Neural progenitor cell (in vitro differentiated cells): ENCODE measurements around the gene TCEANC2.

ENCODE experiments used
- EZH2 ChIP-seq: fragments of 200-600 bp; sonication (generic); IDR thresholded peaks from 2 replicates; pipeline ENCODE4 v1.6.1; 2017; ENCODE audit warnings: antibody characterized with exemption, mild to moderate bottlenecking, moderate library complexity
- EZH2phosphoT487 ChIP-seq: fragments of 200-600 bp; sonication (generic); IDR thresholded peaks from 2 replicates; pipeline ENCODE4 v1.6.1; 2017; ENCODE audit warnings: antibody characterized with exemption
- TF ChIP-seq, protein P1 (sequence below): fragments of 200-600 bp; sonication (generic); IDR thresholded peaks from 2 replicates; pipeline ENCODE4 v1.5.1; 2017; ENCODE audit warnings: antibody characterized with exemption, mild to moderate bottlenecking

DNA sequence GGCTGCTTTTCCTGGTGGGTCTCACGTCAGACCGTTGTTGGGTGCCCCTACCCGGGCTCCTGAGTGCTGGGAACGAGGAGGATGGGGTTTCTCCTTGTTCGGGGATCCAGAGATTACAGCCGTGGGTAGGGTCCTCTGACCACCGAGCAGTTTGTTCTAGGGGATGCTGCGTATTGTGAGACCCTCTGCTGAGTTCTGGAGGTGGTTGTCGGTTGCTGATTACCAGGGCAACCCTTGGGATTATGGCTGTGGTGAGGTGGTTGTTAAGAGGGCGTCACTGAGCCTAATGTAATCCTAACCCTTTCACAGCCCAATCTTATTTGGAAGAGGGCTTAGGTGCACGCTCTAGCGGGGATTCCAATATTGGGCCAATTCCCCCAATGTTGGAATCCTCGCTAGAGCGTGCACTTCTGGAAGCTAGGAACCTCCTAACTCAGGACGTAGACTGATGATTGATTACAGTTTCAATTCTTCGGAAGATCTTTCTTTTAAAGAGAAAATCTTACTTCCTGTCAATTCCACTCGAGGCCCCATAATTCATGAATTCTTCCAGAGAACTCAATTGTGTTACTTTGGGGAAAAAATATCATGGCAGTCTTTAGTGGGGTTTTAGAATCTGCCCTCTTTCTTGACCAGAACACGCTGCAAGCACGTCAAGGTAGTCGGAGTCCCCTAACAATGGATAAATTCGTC, 483 bp downstream of the TCEANC2 start:
- TF ChIP-seq, protein P1, sequence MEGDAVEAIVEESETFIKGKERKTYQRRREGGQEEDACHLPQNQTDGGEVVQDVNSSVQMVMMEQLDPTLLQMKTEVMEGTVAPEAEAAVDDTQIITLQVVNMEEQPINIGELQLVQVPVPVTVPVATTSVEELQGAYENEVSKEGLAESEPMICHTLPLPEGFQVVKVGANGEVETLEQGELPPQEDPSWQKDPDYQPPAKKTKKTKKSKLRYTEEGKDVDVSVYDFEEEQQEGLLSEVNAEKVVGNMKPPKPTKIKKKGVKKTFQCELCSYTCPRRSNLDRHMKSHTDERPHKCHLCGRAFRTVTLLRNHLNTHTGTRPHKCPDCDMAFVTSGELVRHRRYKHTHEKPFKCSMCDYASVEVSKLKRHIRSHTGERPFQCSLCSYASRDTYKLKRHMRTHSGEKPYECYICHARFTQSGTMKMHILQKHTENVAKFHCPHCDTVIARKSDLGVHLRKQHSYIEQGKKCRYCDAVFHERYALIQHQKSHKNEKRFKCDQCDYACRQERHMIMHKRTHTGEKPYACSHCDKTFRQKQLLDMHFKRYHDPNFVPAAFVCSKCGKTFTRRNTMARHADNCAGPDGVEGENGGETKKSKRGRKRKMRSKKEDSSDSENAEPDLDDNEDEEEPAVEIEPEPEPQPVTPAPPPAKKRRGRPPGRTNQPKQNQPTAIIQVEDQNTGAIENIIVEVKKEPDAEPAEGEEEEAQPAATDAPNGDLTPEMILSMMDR, result no peak
- TF ChIP-seq EZH2 (no peak), EZH2phosphoT487 (no peak)
